Panc1 (cell line): ENCODE measurements around the gene METTL25B. TPM values are rescaled to one million over a fixed set of nuclear protein-coding genes. Genes with fewer than 3 reads are reported as not detected.

Experiments
- ATAC-seq: fragments of 200-7000 bp; cut with Tn5 transposase; 2 replicates; pipeline ENCODE4 v1.9.1; 2020; ENCODE audit warnings: mild to moderate bottlenecking, moderate library complexity
- BruUV-seq: library from RNA; stranded (reverse); fragments of 400-500 nt; replicated peaks from 2 replicates; lab custom pipeline; 2021; lab: Mats Ljungman, UMichigan
- CTCF ChIA-PET: fragments of 300-600 bp; sonication (Branson Sonifier 250); formaldehyde crosslinking; loops from one replicate; lab custom pipeline; 2022; ENCODE audit warnings: antibody characterized with exemption; lab: Charles Lee
- POLR2A ChIA-PET: fragments of 300-600 bp; sonication (Branson Sonifier 250); formaldehyde crosslinking; loops from one replicate; lab custom pipeline; 2022; ENCODE audit warnings: antibody characterized with exemption; lab: Charles Lee
- DNase-seq: peaks from one replicate; pipeline ENCODE4 v3.0.0-alpha.2; 2010; ENCODE audit warnings: low read depth, low spot score
- H3K27ac ChIP-seq: 2 replicates; pipeline ENCODE4 v1.5.1; 2011; ENCODE audit warnings: mild to moderate bottlenecking, low read length, inconsistent platforms
- H3K27me3 ChIP-seq: fragments of 200-500 bp; sonication (Bioruptor generic); 2 replicates; pipeline ENCODE4 v1.6.0; 2014; ENCODE audit warnings: low read length, inconsistent platforms; ENCODE audit not compliant: control insufficient read depth, insufficient read depth
- H3K36me3 ChIP-seq: fragments of 200-500 bp; sonication (Bioruptor generic); 2 replicates; pipeline ENCODE4 v1.5.1; 2014; ENCODE audit warnings: inconsistent platforms, mild to moderate bottlenecking, low read length, moderate library complexity; ENCODE audit not compliant: control insufficient read depth, insufficient read depth
- H3K4me1 ChIP-seq: 2 replicates; pipeline ENCODE4 v1.5.1; 2011; ENCODE audit warnings: inconsistent platforms, mild to moderate bottlenecking, low read length, moderate library complexity; ENCODE audit not compliant: control insufficient read depth, insufficient read depth
- H3K4me3 ChIP-seq, 2 experiments: 2 replicates each; pipeline ENCODE4 v1.5.1; 2011 to 2012; ENCODE audit warnings: low read depth in 2 of 2, low read length in 2 of 2, mild to moderate bottlenecking in 2 of 2, inconsistent platforms in 1 of 2, moderate library complexity in 1 of 2
- H3K9me3 ChIP-seq: fragments of 200-500 bp; sonication (Bioruptor generic); 2 replicates; pipeline ENCODE4 v1.5.1; 2014; ENCODE audit warnings: low read depth, mild to moderate bottlenecking, inconsistent platforms, low read length, moderate library complexity; ENCODE audit not compliant: control insufficient read depth, insufficient read depth
- POLR2AphosphoS5 ChIP-seq: IDR thresholded peaks from 2 replicates; pipeline ENCODE4 v1.6.1; 2012; ENCODE audit warnings: mild to moderate bottlenecking, low read depth, low read length, moderate library complexity
- SIN3A ChIP-seq: IDR thresholded peaks from 2 replicates; pipeline ENCODE4 v1.6.1; 2012; ENCODE audit warnings: low read depth, mild to moderate bottlenecking, low read length, moderate library complexity, borderline replicate concordance; ENCODE audit not compliant: insufficient read depth
- TCF7L2 ChIP-seq: IDR thresholded peaks from 2 replicates; pipeline ENCODE4 v1.6.1; 2011; ENCODE audit warnings: mild to moderate bottlenecking, low read depth, low read length, inconsistent platforms
- in situ Hi-C: cut with HindIII; loops from 2 replicates; pipeline ENCODE4 v1.10.0; 2016; ENCODE audit warnings: low sequenced_read_pairs, low pct_unique_long_range_greater_than_20kb
- intact Hi-C: fragments of 100-400 bp; cut with micrococcal nuclease; formaldehyde crosslinking; loops from one replicate; pipeline ENCODE4 v1.10.0; 2022; ENCODE audit not compliant: unreplicated experiment
- total RNA-seq: library from RNA; stranded (reverse); gene quantifications from one replicate; pipeline ENCODE4 v1.2.1, GENCODE V29; 2021; ENCODE audit not compliant: unreplicated experiment
- TF ChIP-seq, protein P1 (sequence below), 2 experiments: IDR thresholded peaks; 2 replicates each; pipeline ENCODE4 v1.6.1; 2011 to 2012; ENCODE audit warnings: low read depth in 2 of 2, control low read depth in 1 of 2, low read length in 1 of 2, mild to moderate bottlenecking in 1 of 2, moderate library complexity in 1 of 2; ENCODE audit not compliant: insufficient read depth in 1 of 2
- TF ChIP-seq, protein P2 (sequence below): fragments of 450-650 bp; IDR thresholded peaks from 2 replicates; pipeline ENCODE4 v1.5.1; 2017; ENCODE audit warnings: mild to moderate bottlenecking

Gene METTL25B
- total RNA-seq, 1 experiment from 2014 or later: 32.8 TPM

DNA sequence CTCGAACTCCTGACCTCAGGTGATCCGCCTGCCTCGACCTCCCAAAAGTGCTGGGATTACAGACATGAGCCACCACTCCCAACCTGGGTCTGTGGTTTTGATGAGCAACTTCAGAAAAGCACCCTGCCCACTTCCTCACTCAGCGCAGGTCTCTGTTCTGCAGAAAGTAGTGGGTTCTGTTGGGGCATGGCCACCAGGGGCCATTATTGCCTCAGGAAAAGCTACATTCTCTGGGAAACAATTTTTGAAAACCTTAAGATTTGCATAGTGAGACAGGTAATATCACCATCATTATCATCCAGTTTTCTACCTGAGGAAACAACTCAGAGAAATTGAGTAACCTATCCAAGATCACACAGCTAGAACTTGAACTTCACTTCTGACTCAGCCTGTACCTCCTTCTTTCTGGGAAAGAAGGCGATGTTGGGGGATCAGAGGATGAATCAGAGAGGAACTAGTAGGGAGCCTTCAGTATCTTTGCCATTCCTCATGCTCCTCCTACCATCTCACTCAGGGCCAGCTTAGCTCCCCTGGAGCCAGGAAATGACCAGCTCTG, 44.0 kb upstream of the METTL25B start:
- in situ Hi-C loops (no loop called here), intact Hi-C loops (no loop called here)
- H3K36me3 ChIP-seq: no peaks in the 10 kb centered on the region
- ATAC-seq (no peak), DNase-seq (no peak)
- no peak overlapping the region for H3K27ac ChIP-seq
- TF ChIP-seq TCF7L2: no peak
- TF ChIP-seq, protein P1, sequence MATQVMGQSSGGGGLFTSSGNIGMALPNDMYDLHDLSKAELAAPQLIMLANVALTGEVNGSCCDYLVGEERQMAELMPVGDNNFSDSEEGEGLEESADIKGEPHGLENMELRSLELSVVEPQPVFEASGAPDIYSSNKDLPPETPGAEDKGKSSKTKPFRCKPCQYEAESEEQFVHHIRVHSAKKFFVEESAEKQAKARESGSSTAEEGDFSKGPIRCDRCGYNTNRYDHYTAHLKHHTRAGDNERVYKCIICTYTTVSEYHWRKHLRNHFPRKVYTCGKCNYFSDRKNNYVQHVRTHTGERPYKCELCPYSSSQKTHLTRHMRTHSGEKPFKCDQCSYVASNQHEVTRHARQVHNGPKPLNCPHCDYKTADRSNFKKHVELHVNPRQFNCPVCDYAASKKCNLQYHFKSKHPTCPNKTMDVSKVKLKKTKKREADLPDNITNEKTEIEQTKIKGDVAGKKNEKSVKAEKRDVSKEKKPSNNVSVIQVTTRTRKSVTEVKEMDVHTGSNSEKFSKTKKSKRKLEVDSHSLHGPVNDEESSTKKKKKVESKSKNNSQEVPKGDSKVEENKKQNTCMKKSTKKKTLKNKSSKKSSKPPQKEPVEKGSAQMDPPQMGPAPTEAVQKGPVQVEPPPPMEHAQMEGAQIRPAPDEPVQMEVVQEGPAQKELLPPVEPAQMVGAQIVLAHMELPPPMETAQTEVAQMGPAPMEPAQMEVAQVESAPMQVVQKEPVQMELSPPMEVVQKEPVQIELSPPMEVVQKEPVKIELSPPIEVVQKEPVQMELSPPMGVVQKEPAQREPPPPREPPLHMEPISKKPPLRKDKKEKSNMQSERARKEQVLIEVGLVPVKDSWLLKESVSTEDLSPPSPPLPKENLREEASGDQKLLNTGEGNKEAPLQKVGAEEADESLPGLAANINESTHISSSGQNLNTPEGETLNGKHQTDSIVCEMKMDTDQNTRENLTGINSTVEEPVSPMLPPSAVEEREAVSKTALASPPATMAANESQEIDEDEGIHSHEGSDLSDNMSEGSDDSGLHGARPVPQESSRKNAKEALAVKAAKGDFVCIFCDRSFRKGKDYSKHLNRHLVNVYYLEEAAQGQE (IDR thresholded peaks at IDR 0.05; ENCODE audit: insufficient read depth in 1 of 2, low read depth in 2 of 2, low read length in 1 of 2): no peak
- TF ChIP-seq, protein P2, sequence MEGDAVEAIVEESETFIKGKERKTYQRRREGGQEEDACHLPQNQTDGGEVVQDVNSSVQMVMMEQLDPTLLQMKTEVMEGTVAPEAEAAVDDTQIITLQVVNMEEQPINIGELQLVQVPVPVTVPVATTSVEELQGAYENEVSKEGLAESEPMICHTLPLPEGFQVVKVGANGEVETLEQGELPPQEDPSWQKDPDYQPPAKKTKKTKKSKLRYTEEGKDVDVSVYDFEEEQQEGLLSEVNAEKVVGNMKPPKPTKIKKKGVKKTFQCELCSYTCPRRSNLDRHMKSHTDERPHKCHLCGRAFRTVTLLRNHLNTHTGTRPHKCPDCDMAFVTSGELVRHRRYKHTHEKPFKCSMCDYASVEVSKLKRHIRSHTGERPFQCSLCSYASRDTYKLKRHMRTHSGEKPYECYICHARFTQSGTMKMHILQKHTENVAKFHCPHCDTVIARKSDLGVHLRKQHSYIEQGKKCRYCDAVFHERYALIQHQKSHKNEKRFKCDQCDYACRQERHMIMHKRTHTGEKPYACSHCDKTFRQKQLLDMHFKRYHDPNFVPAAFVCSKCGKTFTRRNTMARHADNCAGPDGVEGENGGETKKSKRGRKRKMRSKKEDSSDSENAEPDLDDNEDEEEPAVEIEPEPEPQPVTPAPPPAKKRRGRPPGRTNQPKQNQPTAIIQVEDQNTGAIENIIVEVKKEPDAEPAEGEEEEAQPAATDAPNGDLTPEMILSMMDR: peak; percentile 20
- no peak for TF ChIP-seq SIN3A
- CTCF ChIA-PET: interaction anchor here (0.5 to 1.5 kb wide), 4 partner anchors 22 to 43 kb away, joined by 3 to 10 read pairs (median 7); partner anchors contain the start of genes ISG20L2 and METTL25B
- no peaks in the 10 kb centered on the region for H3K27me3 ChIP-seq
- H3K4me3 ChIP-seq: no peak overlapping the region
- no peaks in the 10 kb centered on the region for H3K9me3 ChIP-seq
- BruUV-seq: no TSS peak
- POLR2A ChIA-PET: no interaction called here
- H3K4me1 ChIP-seq: peaks cover 3% of the 10 kb centered on the region; the same call in 1 of the 2 replicates

DNA sequence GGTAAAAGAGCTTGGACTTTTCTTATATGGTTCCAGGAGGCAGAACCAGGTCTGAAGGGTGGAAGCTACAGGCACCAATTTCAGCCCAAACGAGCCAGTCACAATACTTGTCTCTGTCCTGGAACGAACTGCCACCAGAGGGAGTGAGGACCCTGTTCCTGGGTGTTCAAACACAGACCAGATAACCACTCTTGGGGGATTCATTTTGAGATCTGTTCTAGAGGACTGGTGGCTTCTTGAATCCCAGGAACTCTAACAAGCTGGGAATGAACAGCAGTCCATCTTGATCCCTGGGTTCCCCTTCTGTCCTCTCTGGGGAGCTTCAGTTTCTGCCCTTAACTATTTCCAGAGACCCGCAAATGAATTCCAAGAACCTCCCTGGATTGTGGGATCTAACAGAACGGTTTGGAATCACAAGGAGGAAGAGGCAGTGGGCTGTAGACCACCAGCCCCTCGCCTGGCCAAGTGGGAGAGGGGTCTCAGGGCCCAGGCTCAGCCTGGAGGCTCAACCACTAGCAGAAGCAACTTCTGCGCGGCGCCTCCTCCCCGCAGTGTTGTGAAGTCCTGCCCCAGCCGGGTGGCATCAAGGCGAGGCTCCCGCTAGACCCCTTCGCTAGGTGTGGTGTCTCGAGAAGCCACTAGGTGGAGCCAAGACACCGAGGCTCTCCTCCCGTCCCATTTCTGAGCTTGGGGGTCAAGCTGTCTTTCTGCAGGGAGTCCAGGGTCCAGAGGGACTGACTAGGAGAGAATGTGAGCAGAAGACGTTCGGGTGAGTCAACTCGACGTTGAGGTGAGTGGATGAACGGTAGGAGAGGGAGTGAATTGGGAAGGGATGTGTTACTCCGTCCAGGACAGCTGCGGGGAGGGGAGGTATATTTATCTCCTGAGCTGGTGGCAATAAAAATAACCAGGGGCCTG, 39.0 kb upstream of the METTL25B start:
- no peaks in the 10 kb centered on the region for H3K36me3 ChIP-seq
- no TSS peak for BruUV-seq
- H3K4me1 ChIP-seq: peaks cover 50% of the 10 kb centered on the region
- no peaks in the 10 kb centered on the region for H3K27me3 ChIP-seq
- no peak; the same call in 1 of the 2 replicates for TF ChIP-seq POLR2AphosphoS5
- 0 out of 2 replicates have a peak, but pooled peaks have one; percentile 27 for TF ChIP-seq SIN3A
- TF ChIP-seq, protein P1 (IDR thresholded peaks at IDR 0.05; ENCODE audit: insufficient read depth in 1 of 2, low read depth in 2 of 2, low read length in 1 of 2): no peak
- TF ChIP-seq, protein P2: peak; percentile 93
- TF ChIP-seq TCF7L2: 0 out of 2 replicates have a peak, but pooled peaks have one; percentile 34
- peak; percentile 88 for ATAC-seq
- H3K9me3 ChIP-seq: no peaks in the 10 kb centered on the region
- peak overlapping the region; percentile 95 for H3K27ac ChIP-seq
- ChIA-PET POLR2A (interaction anchor here (0.5 to 1.7 kb wide), 6 partner anchors 16 to 700 kb away, joined by 3 to 12 read pairs (median 3); no protein-coding TSS in a partner anchor), CTCF (interaction anchor here (0.5 to 5.7 kb wide), 29 partner anchors 9 to 238 kb away, joined by 3 to 118 read pairs (median 6); partner anchors contain the start of genes CRABP2, HDGF, ISG20L2 and METTL25B)
- intact Hi-C loops: loop anchor here (1.0 kb wide), 1 partner anchor 37 kb away; no protein-coding TSS in a partner anchor
- in situ Hi-C loops: no loop called here
- peak; percentile 78 for DNase-seq
- H3K4me3 ChIP-seq: peak overlapping the region; percentile 39 to 63
